Left renal cortex interstitium (tissue), 4 donors: ENCODE results near the gene NES. TPM values are rescaled to one million over a fixed set of nuclear protein-coding genes. Genes with fewer than 3 reads are reported as not detected.

Experiments
- DNase-seq, 4 donors: peaks; one replicate each; pipeline ENCODE4 v3.0.0-alpha.2; 2013; ENCODE audit warnings: low read depth in 4 of 4, low spot score in 2 of 4, missing footprints in 1 of 4
- polyA plus RNA-seq, 4 donors: library from polyadenylated mRNA; unstranded; fragments of 120-200 nt; gene quantifications; one replicate each; pipeline ENCODE4 v1.2.1, GENCODE V29; 2013; ENCODE audit not compliant: insufficient read length in 4 of 4

Gene NES
- polyA plus RNA-seq, 4 donors: 144 to 165 (median 153) TPM

DNA sequence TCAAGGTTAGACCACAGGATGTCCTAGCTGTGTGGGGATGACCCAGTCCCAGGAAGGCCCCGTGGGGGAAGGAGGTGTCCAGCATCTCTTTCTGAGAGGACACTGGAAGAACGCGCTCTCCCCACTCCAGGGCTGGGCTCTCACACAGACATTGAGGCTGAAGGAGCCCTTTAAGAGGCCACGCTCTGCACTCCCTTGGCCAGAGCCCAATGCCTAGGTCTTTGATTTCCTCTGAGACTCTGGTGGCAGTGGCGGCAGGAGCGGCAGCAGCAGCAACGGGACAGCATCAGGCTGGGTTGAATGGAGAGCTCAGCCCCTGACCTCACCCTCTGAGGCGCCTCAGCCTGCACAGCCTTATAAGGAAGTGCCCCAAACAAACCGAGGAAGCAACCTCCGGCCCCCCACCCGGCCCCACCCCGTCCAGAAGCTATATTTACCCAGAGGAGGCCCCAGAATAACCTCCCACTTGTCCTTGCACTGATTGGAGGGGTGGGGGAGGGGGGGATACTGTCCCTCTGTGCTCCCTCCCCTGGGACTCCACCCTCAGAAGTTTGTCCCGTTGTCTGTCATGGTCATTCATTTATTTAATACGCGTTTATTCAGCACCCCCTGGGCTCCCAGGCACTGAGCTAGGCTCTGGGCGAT, 12.3 kb downstream of the NES start:
- DNase-seq: no peak

DNA sequence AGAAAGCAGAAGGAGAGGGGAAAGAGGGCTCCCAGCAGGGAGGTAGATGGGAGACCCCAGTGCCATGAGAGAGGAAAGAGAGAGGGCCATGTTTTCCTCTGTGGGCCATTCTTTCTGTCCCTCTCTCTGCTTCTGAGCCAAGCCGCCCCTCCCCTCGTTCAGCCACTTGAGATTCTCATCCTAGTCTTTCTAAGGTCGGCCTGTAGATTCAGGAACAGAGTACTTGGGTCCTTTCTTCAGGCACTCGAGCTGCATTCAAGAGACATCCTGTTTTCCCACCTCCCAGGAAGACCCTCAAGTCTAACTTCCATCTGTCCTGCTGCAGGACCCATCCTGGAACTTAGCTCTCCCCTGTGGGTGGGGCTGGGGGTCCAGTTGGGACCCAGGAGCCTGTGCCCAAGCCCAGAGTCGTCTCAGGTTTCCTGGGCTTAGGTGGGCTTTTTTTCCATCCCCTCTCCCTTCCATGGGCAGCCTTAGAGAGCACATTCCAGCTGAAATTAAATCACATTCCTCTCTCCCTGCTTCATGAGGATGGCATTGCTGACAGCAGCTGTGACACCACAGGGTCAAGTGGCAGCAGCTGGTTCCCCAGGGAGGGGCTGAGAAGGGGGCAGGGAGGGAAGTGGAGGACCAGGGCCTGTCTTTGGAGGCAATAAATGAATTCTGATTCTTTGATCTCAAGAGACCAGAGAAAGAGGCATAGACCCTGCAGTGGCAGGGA, 13.0 kb downstream of the NES start:
- no peak for DNase-seq

DNA sequence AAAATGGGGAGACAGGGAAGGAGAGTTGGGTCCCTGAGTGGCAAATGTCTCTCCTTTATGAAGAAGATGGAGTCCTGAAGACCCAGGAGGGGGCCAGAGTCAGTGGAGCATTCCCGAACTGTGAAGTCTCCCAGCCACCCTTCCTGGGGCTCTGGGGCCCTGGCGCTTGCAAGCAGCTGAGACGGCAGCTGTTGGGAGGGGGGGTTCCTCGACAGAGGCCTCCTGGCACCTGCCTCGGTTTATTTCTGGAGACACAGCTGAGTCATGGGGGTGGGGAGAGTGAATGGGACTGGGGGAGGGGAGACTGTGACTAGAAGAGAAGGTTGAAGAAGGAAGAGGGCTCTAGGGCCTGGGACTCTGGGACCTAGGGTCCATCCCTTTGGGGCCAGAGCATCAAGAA, 14.0 kb downstream of the NES start:
- DNase-seq: no peak

DNA sequence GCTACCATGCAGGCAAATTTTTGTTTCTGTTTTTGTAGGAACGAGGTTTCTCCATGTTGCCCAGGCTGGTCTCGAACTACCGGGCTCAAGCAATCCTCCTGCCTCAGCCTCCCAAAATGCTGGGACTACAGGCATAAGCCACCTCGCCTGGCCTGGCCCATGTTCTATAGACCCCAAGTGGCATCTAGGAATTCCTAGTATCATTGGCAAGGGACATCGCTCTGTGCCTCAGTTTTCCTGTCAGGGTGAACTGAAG, 14.5 kb downstream of the NES start:
- no peak for DNase-seq

DNA sequence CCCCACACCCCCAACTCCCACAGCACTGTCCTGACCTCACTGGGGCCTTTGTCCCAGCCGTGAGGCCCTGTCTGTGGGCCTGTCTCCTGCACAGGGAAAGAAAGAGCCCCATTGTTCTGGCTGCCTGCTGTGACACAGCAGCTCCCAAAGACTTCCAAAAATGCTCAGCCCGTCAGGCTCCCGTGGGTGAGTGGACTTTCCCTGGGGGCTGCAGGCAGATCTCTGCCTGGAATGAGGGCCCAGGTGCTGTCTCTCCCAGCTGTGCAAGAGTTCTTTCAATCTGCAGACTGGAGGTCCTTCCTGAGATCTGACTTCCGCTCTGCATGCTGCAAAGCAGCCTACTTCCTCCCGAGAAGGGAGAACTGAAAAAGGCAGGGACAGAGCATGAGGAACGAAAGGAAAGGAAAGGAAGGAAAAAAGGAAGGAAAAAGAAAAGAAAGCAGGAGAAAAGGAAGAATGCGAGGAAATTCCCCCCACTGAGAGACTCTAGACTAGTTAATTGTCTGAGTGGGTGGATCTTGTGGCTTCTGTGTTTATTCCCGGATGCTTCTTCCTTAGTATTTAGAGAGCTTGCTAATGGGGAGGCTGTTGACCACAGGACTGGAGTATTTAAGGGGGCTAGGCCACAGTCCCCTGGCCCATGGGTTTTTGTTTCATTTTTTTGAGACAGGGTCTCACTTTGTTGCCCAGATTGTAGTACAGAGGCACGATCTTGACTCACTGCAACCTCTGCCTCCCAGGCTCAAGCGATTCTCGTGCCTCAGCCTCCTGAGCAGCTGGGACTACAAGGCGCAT, 15.0 kb downstream of the NES start:
- no peak for DNase-seq

DNA sequence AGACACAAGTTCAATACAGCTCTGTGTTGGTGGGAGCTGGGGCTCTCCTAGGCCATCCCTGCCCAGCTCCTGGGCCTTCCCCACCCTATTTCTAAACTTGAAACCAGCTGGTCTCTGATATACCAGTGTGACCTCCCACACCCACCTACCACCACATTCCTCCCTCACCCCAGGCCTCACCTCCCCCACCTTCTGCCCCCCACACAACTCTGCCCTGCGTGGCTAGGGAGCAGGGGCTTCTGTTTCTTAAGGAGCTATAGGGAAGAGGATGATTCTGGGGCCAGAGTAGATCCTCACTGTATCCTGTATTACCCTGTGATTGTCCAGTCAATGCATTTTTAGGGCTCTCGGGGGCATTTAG, 16.5 kb downstream of the NES start:
- DNase-seq: no peak

DNA sequence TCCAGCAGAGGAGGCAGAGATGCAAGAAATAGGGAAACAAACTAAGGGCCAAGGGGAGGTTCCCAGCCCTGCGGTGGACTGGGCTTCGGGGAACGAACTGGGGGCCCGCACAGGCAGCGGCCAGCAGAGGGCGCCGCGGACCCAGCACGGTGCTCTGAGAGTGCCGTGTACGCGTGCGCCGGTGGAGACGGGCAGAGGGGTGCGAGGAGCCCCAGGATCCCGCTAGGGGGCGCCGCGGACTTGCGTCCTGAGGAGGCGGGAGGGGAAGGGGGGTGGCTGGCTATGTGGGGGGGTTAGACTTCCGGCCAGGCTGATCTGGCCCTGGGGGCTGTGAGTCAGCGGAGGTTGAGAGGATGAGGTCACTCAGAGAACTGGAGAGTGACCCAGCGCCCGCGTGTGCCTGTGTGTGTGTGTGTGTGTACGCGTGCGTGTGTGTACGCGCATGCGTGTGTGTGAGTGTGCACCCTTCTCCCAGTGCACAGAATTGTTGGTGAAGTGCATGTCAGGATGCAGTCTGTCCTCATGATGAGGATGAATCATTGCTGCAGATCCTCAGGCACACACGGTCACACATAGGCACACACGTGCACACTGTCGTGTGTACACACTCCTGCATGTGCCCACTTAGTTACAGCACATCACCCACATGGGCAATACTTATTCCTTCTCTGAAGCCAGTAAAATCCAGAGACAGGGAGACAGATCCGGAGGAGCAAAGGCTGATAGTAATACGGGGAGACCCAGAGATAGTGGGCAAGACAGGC, 17.0 kb downstream of the NES start:
- DNase-seq: peak in 3 of 4 donors; percentile 74 to 91 (median 86)

DNA sequence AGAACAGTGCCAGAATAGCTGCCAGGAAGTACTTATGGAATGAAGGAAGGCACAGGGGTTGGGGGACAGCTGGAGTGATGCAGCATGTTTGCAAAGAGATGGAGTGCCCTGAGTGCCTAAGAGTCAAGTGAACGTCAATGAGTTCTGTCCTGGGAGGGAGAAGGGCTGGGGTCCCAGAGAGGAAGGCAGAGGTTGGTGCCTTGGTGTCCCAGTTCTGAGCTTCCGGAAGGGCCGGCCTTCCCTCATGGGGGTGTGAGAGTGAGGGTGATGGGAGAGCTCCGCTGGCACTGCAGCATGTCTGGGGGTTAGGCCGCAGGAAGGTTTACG, 17.6 kb downstream of the NES start:
- no peak for DNase-seq

DNA sequence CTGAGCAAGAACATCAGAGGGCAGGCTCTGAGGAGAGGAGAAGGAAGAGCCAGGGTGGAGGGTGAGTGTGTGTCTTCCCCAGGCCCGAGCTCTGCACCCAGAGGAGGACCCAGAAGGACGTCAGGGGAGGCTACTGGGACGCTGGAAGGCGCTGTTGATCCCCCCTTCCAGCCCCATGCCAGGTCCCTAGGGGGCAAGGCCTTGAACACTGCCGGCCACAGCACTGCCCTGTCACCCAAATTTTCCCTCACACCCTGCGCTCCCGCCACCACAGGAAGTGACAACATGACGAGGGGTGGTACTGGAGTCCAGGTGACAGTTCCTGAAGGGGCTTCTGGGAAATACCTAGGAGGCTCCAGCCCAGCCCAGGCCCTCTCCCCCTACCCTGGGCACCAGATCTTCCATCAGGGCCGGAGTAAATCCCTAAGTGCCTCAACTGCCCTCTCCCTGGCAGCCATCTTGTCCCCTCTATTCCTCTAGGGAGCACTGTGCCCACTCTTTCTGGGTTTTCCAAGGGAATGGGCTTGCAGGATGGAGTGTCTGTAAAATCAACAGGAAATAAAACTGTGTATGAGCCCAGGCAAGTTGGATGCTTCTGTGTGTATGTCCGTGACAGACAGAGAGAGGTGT, 18.1 kb downstream of the NES start:
- DNase-seq: no peak

DNA sequence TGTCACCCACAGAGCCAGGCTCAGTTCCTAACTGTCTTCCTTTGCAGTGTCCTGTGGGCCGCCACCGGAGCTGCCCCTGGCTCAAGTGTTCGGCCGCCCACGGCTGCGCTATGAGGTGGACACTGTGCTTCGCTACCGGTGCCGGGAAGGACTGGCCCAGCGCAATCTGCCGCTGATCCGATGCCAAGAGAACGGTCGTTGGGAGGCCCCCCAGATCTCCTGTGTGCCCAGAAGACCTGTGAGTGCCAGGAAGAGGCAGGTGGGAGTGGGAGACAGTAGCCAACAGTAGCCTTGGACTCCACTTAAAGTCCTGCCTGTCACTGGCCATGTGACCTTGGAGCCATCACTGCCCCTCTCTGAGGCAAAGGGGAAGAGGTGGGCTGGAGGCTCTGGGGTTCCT, 18.7 kb downstream of the NES start:
- DNase-seq: no peak

DNA sequence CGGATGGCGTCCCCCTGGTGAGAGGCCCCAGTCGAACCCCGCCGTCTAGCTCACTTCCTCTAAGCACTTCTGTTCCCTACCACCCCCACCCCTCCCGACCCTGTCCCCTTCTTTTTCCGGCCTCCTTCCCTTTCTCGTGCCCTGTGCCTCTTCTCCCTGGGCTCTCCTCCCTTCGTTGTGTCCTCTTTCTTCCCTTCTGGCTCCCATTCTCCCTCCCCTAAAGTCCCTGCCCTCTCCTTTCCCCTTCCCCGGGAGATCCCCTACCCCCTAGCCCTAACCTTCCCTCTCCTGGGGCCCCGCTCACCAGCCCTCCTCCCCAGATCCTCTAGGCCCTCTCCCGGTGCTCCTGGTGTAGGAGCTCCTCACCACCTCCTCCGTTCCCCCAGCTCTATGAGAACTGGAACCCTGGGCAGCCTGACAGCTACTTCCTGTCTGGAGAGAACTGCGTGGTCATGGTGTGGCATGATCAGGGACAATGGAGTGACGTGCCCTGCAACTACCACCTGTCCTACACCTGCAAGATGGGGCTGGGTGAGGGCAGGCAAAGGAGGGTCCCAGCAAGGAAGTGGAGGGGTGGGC, 19.4 kb downstream of the NES start:
- no peak for DNase-seq

DNA sequence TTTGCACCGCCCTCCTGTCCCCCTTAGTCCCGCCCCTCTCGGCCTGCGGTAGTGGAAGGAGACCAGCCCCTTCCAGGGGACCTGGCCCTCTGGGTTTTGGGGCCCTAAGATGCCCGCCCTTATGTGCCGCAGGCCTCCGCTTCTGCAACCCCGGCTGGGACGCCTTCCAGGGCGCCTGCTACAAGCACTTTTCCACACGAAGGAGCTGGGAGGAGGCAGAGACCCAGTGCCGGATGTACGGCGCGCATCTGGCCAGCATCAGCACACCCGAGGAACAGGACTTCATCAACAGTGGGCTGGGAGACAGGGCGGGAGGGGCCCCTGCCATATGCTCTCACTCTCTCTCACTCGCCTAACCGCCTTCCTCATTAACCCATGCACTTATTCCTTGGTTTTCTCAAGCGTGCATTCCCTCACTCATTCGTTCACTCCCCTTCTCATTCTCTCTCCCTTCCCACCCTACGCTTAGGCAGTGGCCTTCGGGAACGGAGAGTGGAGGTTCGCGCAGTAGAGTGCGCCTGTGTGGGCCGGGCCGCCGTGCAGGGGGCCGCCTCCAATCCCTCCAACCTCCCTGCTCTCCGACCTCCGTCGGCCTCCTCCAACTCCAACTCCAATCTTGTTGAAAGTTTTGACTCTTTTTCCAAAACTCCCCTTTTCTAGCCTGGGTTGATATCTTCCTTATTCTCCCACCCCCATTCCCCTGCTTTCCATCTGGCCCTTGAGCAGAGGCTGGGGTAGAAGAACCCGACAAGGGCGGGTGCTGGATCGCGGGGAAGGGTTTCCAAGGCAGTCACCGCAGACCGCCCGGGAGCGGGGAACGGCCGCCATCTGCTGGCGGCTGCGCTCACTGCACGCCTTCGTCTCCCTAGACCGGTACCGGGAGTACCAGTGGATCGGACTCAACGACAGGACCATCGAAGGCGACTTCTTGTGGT, 20.1 kb downstream of the NES start:
- no peak for DNase-seq

DNA sequence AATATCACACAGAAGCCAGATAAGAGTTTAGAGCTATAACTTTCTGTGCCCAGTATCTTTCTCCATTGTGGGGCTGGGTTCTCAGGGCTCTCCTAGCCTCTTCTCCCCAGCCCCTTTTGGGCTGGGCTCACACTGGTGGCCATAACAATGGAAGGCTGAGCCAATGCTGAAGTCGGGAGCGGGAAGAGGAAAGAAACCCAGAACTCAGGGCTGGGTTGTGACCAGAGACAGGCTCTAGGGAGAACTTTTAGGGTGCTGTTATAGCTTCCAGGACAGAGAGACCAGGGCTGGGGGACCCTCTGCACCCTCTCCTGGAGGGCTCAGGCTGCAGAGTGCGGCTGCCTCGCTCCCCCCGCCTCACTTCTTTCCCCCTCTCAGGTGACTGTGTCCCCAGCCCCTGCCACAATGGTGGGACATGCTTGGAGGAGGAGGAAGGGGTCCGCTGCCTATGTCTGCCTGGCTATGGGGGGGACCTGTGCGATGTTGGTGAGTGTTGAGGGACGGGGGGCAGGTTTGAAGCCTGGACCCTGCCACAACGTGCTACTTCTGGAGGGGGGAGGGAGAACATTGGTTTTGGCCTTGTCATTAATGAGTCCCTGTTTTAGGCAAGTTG, 21.2 kb downstream of the NES start:
- no peak for DNase-seq

DNA sequence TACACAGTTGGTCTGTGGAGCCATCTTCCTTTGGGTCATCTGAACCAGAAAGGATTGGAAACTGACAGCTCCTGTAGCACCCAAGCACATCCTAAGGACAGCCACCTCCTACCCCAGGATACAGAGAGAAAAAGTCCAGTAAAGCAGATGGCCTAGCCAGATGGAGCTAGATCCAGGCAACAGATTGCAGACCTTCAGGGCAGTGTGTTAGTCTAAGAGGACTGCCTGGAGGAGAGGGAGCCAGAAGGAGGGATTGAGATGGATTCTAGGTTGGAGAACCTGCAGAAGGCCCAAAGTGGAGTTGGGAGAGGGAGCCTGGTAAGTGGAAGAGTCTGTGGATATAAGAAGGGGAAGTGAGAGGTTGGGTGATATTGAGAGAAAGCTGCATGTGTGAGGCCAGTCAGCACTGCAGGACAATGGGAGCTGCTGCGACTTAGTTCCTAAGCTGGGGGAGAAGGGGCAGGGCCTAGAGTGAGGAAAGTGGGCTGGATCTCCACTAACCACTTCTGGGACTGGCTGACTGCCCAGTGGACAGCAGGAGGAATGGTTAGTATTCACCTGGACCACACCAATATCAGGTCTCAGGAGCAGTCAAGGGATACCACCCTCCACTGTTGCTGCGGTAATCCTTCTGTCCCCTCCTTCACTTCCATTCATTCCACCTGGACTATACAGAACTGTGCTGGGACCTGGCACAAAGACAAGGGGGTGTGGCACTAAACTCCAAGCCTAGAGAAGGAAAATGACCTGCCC, 21.9 kb downstream of the NES start:
- no peak for DNase-seq

DNA sequence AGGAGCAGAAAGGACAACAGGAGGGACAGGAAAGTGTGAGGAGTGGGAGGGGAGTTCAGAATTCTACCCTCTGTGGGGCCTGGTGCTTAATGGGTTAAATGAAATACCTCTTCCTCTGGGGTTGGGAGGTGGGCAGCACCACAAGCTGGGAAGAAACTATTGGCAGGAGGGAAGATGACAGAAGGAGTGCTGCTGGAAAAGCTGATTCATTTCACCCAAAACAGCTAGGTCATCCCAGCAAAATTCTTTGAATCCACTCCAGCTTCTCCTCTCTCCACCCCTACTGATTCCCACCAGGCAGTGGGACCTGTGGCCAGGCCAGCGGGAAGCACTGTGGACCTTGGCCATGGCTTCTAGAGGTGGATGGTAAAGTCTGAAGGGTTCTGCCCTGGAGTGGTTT, 22.5 kb downstream of the NES start:
- DNase-seq: no peak

DNA sequence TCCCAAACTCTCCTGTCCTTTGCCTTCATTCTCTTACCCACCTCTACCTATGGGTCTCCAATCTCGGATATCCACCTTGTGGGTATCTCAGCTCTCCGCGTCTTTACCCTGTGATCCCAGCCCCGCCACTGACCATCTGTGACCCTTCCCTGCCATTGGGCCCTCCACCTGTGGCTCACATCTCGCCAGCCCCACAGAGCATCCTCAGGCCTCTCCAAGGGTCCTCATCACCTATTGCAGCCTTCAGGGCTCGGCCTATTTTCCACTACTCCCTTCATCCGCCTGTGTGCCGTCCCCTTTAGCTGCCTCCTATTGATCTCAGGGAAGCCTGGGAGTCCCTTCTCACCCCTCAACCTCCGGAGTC, 24.2 kb downstream of the NES start:
- no peak for DNase-seq

DNA sequence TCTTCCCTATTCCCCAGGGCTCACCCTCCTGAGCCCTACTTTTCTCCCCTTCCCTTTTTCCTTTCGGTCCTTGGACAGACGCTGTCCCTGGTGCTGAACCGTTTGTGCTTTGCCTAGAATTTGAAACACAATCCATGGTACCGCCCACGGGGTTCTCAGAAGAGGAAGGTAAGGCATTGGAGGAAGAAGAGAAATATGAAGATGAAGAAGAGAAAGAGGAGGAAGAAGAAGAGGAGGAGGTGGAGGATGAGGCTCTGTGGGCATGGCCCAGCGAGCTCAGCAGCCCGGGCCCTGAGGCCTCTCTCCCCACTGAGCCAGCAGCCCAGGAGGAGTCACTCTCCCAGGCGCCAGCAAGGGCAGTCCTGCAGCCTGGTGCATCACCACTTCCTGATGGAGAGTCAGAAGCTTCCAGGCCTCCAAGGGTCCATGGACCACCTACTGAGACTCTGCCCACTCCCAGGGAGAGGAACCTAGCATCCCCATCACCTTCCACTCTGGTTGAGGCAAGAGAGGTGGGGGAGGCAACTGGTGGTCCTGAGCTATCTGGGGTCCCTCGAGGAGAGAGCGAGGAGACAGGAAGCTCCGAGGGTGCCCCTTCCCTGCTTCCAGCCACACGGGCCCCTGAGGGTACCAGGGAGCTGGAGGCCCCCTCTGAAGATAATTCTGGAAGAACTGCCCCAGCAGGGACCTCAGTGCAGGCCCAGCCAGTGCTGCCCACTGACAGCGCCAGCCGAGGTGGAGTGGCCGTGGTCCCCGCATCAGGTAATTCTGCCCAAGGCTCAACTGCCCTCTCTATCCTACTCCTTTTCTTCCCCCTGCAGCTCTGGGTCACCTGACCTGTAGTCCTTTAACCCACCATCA, 24.8 kb downstream of the NES start:
- DNase-seq: peak in 1 of 4 donors; percentile 76

DNA sequence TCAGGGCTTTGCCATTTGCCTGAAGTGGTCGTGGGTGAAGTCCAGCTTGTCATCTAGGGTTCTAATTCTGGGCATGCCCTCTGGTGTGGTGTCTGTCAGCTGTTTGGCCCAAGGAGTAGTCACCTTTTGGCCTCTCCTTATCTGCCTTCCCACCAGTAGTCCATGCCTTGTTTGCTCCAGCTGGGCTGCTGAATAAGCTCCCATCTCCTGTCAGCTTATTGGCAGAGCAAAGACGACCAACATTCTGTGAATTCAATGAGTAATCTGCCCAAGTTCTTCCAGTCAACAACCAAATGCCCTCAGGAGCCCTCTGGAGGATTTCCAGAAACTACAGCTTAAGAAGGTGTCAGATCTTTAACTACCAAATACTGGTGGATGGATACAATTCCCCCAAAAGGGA, 28.3 kb downstream of the NES start:
- DNase-seq: no peak
